ENCODE measurements around the gene S1PR4.

- TF ChIP-seq POLR2AphosphoS5 (IDR thresholded peaks at IDR 0.05; ENCODE audit: low read depth, low read length) (peak; percentile 39; the same call in 1 of the 2 replicates), POLR2A (IDR thresholded peaks at IDR 0.05; ENCODE audit: low read depth, low read length) (no peak)
These were observed at the start of gene S1PR4 for GRCh38 chr19:3178377-3178972.

All from GM12891 (cell line).